GM12891 (cell line): ENCODE measurements around the gene YIF1A.

Experiments used
- POLR2A ChIP-seq: IDR thresholded peaks from 2 replicates; pipeline ENCODE4 v1.6.1; 2011; ENCODE audit warnings: low read depth, low read length, control low read depth
- POLR2AphosphoS5 ChIP-seq: IDR thresholded peaks from 2 replicates; pipeline ENCODE4 v1.6.1; 2011; ENCODE audit warnings: low read depth, low read length, control low read depth

DNA sequence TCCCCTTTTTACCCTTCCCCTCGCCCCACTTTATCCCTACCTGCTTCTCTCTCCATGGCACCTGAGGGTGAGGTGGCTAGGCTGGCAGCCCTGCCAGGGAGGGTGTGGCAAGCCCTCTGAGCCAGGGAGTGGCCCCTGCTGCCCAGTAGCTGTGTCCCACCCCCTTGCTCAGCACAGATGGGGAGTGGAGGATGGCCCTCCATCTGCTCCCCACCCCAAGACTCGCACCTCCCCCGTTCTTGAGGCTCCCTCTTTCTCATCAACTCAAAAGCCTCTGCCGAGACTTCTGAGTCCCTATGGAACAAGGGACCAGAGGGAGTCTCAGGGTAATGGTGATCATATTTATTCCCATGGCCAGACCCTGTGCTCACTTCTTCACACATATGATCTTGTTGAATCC, 4.4 kb upstream of the YIF1A start:
- TF ChIP-seq POLR2A (no peak), POLR2AphosphoS5 (no peak)
